ENCODE data around the gene ANKRD12.

The ANKRD12 gene

GRCh38 chr18:9292047-9292446 lies 155.5 kb downstream of the ANKRD12 start:
- H3K27ac ChIP-seq (ENCODE audit: low read depth, low read length, poor library complexity, severe bottlenecking), result no peak overlapping the region
- no peaks in the 10 kb centered on the region for H3K27me3 ChIP-seq (ENCODE audit: insufficient read depth, low read length)
- no peak overlapping the region for H2AFZ ChIP-seq (ENCODE audit: low read length)
- no peaks in the 10 kb centered on the region for H3K36me3 ChIP-seq (ENCODE audit: insufficient read depth, low read length)
- peaks cover 10% of the 10 kb centered on the region; the same call in 1 of the 2 replicates for H3K9me3 ChIP-seq (ENCODE audit: low read length)
- no peaks in the 10 kb centered on the region for H4K20me1 ChIP-seq (ENCODE audit: insufficient read depth, low read length)
- no peak overlapping the region for H3K9ac ChIP-seq (ENCODE audit: low read length)
- TF ChIP-seq EZH2 (IDR thresholded peaks at IDR 0.05; ENCODE audit: borderline replicate concordance, low read length) (no peak), CTCF (IDR thresholded peaks at IDR 0.05; ENCODE audit: low read length) (no peak)
- no peaks in the 10 kb centered on the region for H3F3A ChIP-seq (ENCODE audit: insufficient read depth, low read length)
- H3K4me2 ChIP-seq (ENCODE audit: low read length), result no peak overlapping the region
- no peaks in the 10 kb centered on the region for H3K9me2 ChIP-seq (ENCODE audit: low read depth, low read length)
- no peak overlapping the region for H3K4me3 ChIP-seq (ENCODE audit: low read depth, low read length, poor library complexity, severe bottlenecking)
- H3K79me2 ChIP-seq (ENCODE audit: insufficient read depth, low read length), result no peaks in the 10 kb centered on the region
- no peaks in the 10 kb centered on the region for H3K4me1 ChIP-seq (ENCODE audit: insufficient read depth, low read length, severe bottlenecking)

- H3K27me3 ChIP-seq (ENCODE audit: insufficient read depth, low read length), result no peaks in the 10 kb centered on the region
- no peak overlapping the region for H3K9ac ChIP-seq (ENCODE audit: low read length)
- H3K4me2 ChIP-seq (ENCODE audit: low read length), result no peak overlapping the region
- H2AFZ ChIP-seq (ENCODE audit: low read length), result no peak overlapping the region
- no peak overlapping the region for H3K27ac ChIP-seq (ENCODE audit: low read depth, low read length, poor library complexity, severe bottlenecking)
- H3K9me3 ChIP-seq (ENCODE audit: low read length), result peaks cover 10% of the 10 kb centered on the region; the same call in 1 of the 2 replicates
- H4K20me1 ChIP-seq (ENCODE audit: insufficient read depth, low read length), result no peaks in the 10 kb centered on the region
- H3K4me1 ChIP-seq (ENCODE audit: insufficient read depth, low read length, severe bottlenecking), result no peaks in the 10 kb centered on the region
- H3K4me3 ChIP-seq (ENCODE audit: low read depth, low read length, poor library complexity, severe bottlenecking), result no peak overlapping the region
- no peaks in the 10 kb centered on the region for H3K79me2 ChIP-seq (ENCODE audit: insufficient read depth, low read length)
- no peaks in the 10 kb centered on the region for H3K9me2 ChIP-seq (ENCODE audit: low read depth, low read length)
- TF ChIP-seq CTCF (IDR thresholded peaks at IDR 0.05; ENCODE audit: low read length) (no peak), EZH2 (IDR thresholded peaks at IDR 0.05; ENCODE audit: borderline replicate concordance, low read length) (no peak)
- H3K36me3 ChIP-seq (ENCODE audit: insufficient read depth, low read length), result no peaks in the 10 kb centered on the region
- no peaks in the 10 kb centered on the region for H3F3A ChIP-seq (ENCODE audit: insufficient read depth, low read length)
Measured at GRCh38 chr18:9293948-9294347, 157.4 kb downstream of the ANKRD12 start.

GRCh38 chr18:9296233-9297006 lies 159.8 kb downstream of the ANKRD12 start:
- H3K4me2 ChIP-seq (ENCODE audit: low read length), result no peak overlapping the region
- H3K27ac ChIP-seq (ENCODE audit: low read depth, low read length, poor library complexity, severe bottlenecking), result no peak overlapping the region
- no peak overlapping the region for H3K4me3 ChIP-seq (ENCODE audit: low read depth, low read length, poor library complexity, severe bottlenecking)
- TF ChIP-seq EZH2 (IDR thresholded peaks at IDR 0.05; ENCODE audit: borderline replicate concordance, low read length) (no peak), CTCF (IDR thresholded peaks at IDR 0.05; ENCODE audit: low read length) (no peak)
- no peaks in the 10 kb centered on the region for H3K4me1 ChIP-seq (ENCODE audit: insufficient read depth, low read length, severe bottlenecking)
- no peaks in the 10 kb centered on the region for H3K36me3 ChIP-seq (ENCODE audit: insufficient read depth, low read length)
- peaks cover 10% of the 10 kb centered on the region; the same call in 1 of the 2 replicates for H3K9me3 ChIP-seq (ENCODE audit: low read length)
- H2AFZ ChIP-seq (ENCODE audit: low read length), result no peak overlapping the region
- no peaks in the 10 kb centered on the region for H4K20me1 ChIP-seq (ENCODE audit: insufficient read depth, low read length)
- no peaks in the 10 kb centered on the region for H3K27me3 ChIP-seq (ENCODE audit: insufficient read depth, low read length)
- no peak overlapping the region for H3K9ac ChIP-seq (ENCODE audit: low read length)
- no peaks in the 10 kb centered on the region for H3F3A ChIP-seq (ENCODE audit: insufficient read depth, low read length)
- H3K79me2 ChIP-seq (ENCODE audit: insufficient read depth, low read length), result no peaks in the 10 kb centered on the region
- H3K9me2 ChIP-seq (ENCODE audit: low read depth, low read length), result no peaks in the 10 kb centered on the region

Measured in OCI-LY1 (cell line).